GM18868 (cell line): Measurements from ENCODE around the gene POM121L2.
"Not testable (repeated sequence)": the region's sequence is repeated elsewhere in the genome, so short reads cannot be mapped to it uniquely, and the experiment has no call there.

Source experiments
- ATAC-seq: cut with Tn5 transposase; IDR thresholded peaks from one replicate; pipeline ENCODE4 v1.9.1; 2021; ENCODE audit warnings: mild to moderate bottlenecking, moderate library complexity; ENCODE audit not compliant: unreplicated experiment

Gene POM121L2

DNA sequence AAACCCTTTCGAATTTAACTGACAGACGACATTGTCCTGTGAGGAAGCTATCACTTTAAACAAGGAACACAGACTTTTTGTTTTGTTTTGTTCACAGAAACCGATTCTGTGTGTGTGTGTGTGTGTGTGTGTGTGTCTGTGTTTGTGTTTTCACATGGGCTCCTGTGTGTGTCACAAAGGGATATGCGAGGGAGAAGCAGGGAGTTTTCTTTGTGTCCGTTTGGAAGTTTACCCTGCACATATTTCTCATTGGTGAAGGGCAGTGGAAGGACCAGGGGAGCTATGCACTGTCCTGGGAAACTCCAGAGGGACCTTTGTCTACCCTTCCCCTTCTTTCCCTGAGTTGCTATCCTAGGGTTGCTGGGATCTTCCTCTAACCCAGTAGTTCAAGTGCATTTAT lies 17.7 kb downstream of the POM121L2 start:
- ATAC-seq: no peak

DNA sequence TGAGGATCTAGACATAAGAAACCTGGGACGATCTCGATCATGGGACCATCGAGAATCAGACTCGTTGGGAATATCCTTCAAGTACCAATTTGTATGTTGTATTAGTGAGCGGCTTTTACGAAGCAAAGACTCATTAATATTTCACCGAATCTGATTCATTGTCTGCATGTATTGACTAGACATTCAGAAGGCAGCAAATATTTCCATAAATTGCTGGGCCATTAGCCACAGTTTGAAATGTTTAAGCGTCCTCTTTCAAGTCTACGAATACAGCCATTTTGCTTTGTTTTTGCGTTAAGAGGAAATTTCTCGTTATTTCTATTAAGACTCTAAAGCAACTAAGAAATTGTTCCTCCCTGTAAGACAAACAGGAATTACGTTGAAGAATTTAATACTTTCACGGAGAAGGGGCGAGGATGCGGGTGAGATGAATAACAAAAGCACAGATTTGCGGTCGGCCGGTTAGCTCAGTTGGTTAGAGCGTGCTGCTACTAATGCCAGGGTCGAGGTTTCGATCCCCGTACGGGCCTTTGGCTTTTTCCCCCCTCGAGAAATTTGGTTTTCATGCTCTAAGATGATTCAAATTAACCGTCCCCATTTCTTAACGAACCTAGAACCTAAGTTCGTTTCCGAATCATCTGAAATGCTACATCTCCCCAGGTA lies 18.5 kb downstream of the POM121L2 start:
- ATAC-seq: no peak

DNA sequence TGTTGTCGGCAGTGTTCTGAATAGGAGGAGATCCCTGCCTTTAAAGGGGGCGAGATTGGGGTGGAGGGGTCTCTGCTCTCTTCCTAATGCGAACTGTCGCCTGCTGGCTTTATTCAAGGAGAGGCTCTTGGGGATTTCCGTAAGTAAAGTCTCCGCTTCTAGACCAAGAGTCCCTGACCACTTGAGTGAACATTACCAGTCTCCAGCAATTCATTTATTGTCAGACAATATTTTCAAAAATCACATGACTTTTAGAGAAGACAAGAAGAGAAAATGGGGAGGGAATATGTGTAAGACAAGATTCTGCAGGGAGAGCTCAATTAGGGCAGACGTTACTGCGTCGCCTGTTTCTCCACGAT lies 21.2 kb downstream of the POM121L2 start:
- ATAC-seq: no peak

DNA sequence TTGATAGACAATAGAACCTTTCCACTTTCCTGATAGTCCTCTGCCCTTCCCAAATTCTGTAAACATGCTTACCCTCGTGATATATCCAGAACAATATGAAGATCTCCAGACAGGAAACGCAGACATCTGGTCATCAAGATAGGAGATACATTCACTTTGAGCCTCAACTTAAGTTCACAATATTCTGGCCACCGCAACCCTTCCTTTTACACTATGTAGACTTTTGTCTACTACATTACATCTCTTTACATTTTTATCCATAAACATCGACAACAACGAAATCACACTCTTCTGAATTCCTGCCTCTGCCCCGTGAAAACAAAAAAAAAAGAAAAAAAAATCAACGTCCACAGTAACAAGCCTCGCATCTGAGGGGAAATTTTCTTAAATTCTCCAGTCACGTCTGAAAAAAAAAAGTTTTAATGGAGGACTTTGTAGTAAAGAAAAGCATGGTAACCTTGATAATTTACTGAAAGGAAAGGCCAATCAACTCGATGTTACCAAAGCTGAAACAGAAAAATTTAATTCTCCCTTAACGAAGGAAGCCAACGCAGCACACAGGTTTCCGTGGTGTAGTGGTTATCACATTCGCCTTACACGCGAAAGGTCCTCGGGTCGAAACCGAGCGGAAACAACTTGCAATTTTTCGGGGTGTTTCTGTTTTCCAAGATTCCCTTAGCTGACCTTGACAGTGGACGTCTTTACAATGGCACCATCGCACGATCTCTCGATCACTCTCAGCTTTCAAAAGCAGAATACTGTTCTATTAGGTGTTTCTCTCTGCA lies 21.8 kb downstream of the POM121L2 start:
- ATAC-seq: no peak

DNA sequence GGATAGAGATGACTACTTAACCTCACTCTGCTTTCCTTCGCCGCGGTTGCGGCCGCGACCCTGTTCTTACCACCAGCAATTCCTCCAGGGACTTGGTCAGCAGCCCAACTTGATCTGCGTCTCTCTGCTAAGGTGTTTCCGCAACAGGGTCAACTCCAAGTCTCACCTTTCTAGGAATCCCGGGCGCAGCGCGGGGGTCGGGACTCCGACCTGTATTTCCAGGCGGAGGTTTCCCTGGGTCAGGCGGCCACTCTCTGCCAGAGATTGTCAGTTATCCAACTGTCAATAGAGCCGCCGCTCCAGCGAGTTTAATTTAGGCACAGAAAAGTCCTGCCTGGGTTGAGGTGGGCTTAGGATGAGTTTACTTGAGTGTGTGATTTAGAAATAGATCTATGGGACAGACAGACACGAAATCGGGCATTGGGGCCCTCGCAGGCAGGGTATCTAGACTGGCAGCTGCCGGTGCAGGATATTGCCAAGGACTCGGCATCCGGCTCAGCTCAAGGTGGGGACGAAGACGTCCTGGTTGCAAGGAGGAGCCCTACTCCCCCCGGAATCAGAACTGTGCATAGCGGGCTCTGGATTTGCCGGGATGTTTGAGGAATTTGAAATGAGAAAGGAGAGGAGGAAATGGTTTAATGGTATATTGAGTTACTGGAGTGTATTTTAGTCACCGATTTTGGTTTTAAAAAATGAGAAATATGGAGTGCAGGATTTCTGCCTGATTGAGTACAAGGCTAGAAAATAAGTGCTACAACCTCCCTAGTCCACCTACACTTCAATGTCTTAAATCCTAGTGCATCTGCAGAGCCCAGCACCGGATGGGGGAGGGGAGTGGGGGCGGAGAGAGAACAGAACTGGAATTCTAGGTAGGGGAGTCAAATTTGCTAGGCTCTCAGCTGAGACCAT lies 23.7 kb downstream of the POM121L2 start:
- no peak for ATAC-seq

DNA sequence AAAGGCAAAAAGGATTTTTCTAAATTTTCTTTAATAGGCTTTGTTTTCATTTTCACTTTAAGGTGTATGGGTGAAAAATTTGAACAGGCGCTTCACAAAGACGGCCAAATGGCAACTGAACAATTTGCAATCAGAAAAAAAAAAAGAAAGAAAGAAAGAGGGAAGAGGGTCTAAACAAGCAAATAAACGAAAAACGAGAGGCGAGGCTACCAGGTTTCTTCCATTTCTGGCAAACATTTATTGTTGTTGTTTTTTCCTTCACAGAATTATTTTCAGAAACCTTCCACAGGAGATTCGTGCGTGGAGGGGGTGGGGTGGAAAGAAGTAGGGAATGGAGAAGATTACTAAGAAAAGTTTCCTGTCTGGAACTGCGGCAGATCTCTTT lies 24.3 kb downstream of the POM121L2 start:
- ATAC-seq: no peak

DNA sequence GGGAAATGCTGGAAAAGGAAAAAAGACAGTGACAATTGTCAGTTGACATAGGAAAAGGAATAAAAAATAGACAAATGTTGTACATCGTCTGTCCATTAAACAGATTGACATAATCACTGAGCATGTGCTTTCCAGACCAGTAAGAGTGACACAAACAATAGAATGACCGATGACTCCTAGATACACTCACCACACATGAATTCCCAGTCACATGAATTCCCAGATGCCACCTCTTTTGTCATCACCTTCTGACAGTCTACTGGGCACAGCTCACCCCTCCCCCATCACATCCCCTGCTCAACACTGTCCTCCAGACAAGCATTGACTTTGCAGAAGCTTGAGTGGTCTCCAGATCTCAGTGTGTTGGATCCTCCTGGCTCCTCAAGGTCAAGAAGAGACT lies 25.9 kb downstream of the POM121L2 start:
- ATAC-seq: no peak

DNA sequence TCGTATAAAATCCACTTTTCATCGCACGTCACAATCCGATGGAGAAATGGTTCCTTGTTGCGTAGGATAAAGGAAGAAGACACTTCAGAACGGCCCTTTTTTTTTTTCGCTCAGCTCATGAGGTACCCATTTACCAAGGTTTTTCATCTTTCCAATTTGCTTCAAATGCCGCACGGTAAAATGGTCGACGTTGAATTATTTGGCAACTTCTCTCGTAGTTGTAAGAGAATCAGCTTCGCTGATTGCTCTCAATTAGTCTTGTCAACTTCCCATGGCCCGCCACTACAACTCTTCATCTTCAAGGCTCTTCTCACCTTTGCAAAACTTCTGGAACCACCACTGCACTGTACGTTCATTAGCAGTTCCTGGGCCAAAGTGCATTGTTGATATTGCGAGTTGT lies 28.8 kb downstream of the POM121L2 start:
- ATAC-seq: no peak

DNA sequence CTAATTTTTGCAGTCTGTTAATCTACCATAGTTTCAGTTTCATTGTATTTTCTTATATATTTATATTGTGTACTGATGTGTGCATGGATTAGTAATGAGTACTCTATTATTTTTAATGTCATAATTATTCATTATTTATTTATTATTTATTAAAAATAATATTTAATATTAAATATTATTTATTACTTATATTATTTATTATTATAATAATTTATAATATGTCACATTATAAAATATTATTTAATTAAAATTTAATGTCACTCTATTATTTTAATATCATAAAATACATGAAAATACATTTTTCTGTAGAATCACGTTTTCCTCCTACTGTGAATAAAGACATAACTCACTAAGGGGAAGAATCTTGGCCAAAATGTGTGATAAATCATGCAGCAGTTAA lies 30.5 kb downstream of the POM121L2 start:
- no peak for ATAC-seq

DNA sequence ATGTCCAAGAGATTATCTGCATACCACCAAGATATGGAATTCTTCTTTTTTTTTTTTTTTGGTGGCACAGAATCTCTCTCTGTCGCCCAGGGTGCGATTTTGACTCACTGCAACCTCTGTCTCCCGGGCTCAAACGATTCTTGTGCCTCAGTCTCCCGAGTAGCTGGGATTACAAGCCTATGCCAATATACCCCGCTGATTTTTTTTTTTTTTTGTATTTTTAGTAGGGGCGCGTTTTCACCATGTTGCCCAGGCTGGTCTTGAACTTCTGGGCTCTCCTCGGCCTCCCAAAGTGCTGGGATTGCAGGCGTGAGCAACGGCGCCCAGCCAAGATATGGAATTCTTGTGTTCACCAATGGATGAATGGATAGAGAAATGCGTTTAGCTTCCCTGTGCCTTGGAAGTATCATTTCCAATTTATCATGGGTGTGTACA lies 31.0 kb downstream of the POM121L2 start:
- no peak for ATAC-seq

DNA sequence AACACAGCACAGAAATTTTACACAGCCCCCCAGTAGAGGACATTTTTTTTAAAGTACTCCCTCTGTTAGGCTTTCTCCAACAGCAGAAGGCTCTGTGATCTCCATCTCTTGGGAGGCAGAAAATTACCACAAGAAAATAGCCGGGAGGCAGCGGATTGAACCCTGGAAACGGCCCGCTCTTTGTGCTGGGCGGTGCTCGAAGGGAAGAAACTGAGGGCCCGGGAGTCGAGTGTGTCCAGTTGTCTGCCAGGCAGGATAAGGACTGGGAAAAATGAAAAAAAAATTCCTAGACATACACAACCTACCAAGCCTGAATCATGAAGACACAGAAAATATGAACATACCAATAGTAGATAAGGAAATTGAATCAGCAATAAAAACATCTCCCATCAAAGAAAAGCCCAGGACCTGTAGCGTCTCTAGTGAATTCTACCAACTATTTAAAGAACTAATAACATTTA lies 31.5 kb downstream of the POM121L2 start:
- no peak for ATAC-seq

DNA sequence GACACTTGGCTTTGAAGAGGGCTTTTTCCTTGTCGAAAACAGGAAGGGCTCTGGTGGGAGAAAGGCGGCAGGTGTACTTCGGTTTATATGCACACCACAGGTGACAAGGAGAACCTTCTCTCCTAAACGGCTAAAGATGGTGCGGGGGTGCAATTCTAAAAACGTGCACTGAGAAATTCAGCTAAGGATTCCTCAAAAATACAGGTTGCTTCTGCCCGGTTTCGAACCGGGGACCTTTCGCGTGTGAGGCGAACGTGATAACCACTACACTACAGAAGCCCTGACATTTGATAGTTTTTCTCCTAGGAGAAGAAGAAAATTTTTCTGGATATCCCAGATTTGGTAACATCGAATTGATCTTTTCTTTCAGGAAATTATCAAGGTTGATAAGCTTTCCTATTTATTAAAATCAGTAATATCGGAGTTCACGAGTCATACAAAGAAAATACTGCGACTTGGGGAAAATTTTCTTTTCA lies 32.0 kb downstream of the POM121L2 start:
- no peak for ATAC-seq

DNA sequence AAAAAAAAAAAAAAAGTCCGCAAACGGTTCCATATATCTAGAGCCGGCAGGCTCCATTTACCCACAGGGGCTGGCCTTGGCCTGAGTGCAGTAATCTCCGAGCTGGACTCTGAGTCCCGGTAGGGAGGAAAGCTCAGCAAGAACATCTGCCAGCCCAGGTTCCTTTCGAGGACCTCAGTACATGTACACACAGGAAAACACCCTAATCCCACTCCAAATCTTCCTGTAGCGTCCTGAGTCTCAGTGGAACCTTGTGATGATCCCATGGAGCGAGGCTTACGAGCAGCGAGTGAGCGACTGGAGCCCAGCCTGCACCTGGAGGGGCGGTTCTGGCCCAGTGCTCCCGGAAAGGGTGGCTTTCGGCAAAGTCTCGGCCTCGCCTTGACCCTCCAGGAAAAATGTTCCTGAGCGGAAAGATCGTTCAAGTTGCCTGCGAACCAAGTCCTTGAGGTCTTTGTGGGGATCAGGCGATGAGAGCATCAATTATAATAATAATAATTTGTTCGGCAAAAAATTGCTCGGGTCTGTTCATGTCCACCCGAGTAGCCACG lies 32.5 kb downstream of the POM121L2 start:
- ATAC-seq: no peak

DNA sequence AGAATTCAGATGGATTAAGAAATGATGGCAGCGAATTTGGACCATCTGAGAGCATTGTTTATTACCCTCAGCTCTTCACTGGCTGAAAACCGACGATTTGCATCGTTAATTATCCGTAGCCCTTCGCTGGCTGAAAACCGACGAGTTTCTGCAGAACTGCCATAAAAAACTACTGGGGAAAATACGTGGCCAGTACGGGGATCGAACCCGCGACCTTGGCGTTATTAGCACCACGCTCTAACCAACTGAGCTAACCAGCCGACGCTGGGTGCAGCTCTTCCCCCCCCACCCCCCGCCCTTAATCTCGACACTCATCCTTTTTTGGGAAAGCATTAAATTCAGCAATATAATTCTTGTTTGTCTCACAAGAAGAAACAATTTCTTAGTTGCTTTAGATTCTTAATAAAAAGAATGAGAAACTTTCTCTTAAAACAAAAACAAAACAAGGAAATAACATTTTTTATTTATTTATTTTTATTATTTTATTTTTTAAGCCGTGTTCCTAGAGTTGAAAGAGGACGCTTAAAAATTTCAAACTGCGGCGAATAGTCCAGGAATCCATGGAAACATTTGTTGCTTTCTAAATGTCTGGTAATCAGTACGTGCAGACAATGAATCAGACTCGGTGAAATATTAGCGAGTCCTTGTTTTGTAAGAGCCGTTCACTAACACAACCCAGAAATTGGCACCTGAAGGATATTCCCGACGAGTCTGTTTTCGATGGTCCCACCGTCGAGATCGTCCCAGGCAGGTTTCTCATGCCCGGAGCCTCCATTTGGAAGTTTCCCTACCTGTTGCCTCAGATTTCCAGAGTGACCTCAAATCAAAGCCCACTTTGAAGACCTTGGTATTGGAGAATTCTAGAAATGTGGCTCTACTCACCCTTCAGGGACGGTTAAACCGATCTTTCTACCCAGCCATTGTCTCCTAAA lies 36.8 kb downstream of the POM121L2 start:
- ATAC-seq: no peak

DNA sequence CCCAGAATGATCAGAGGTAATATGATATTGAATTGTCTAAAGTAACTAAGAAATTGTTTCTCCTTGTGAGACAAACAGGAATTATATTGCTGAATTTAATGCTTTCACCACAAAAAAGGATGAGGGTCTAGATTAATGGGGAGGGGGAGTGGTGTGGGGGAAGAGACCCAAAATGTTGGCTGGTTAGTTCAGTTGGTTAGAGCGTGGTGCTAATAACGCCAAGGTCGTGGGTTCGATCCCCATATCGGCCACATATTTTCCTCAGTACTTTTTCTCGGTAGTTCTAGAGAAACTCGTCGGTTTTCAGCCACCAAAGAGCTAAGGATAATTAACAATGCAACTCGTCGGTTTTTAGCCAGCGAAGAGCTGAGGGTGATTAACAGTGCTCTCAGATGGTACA lies 38.3 kb downstream of the POM121L2 start:
- ATAC-seq: no peak

DNA sequence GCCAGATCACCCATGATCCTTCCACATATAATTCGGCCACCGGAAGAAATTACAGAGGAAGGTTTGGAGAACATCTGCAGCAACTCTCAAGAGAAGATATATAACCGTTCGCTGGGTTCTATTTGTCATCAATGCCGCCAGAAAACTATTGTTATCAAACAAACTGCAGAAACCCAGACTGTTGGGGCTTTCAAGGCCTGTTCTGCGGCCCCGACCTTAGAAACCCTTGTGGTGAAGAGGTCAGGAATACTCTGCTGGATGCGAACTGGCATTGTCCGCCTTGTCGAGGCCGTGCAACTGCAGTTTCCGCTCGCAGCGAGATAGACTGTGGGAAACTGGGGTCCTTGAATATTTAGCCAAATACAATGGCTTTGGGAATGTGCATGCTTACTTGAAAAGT lies 43.3 kb downstream of the POM121L2 start:
- no peak for ATAC-seq

DNA sequence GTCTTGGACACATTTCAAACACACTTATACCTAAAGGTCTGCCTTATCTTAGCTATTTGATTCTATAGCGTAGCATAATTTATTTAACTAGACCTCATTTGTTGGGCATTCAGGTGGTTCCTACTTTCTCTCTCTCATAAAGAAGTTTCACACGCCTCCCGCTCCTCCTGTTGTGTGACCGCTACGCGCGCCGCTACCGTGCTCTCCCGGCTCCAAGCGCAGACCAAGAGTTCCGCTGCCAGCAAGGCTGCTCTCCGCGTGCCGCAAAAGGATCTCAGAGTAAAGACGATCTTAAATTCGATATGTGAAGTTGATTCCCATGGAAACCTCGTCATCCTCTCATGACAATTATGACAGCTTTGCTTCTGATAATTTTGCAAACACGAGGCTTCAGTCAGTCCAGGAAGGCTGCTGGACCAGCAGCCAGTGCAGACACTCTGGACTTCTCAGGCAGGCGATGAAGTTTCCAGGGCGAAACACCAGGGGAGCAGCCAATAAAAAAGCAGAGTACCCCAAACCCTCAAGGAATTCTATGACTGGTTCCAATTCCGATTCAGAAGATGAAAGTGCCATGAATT lies 44.1 kb downstream of the POM121L2 start:
- ATAC-seq: no peak

DNA sequence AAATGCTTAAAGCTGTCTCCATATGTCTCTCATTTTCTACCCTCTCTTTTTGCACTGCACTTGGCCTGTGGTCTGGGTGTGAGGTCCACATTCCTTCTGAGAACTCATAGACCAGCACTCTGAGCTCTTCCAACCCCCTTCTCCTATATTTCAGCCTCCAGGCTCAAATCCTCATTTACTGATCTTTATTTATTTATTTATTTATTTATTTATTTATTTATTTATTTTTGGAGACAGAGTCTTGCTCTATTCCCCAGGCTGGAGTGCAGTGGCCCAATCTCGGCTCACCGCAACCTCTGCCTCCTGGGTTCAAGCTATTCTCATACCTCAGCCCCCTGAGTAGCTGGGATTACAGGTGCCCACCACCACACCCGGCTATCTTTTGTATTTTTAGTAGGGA lies 45.1 kb downstream of the POM121L2 start:
- ATAC-seq: not testable (repeated sequence)

DNA sequence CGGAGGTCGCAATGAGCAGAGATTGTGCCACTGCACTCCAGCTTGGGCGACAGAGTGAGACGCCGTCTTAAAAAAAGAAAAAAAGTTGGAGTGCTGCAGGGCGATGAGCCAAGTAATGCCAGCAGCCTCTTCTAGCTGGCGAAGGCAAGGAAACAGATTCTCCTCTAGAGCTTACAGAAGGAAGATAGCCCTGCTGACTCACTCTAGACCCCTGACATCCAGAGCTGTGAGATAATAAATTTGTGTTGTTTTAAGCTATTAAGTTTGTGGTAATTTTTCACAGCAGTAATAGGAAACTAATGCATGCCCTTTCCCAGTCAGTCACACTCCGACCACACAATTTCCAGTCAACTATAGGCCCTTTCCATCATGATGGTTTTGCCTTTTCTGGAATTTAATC lies 48.2 kb downstream of the POM121L2 start:
- ATAC-seq: no peak
